Mononuclear cell (primary cell): Measurements from ENCODE around the gene AGAP1. TPM values are rescaled to one million over a fixed set of nuclear protein-coding genes. Genes with fewer than 3 reads are reported as not detected.

Source experiments
- H3K27me3 ChIP-seq: 2 replicates; pipeline ENCODE4 v1.6.0; 2011; ENCODE audit warnings: low read length, control low read depth; ENCODE audit not compliant: insufficient read depth
- H3K4me1 ChIP-seq: 2 replicates; pipeline ENCODE4 v1.5.1; 2011; ENCODE audit warnings: mild to moderate bottlenecking, low read length, control low read depth; ENCODE audit not compliant: insufficient read depth
- H3K4me3 ChIP-seq: 2 replicates; pipeline ENCODE4 v1.5.1; 2011; ENCODE audit warnings: mild to moderate bottlenecking, low read length, moderate library complexity
- H3K9me3 ChIP-seq: 2 replicates; pipeline ENCODE4 v1.5.1; 2011; ENCODE audit warnings: low read depth, mild to moderate bottlenecking, control low read depth, low read length
- total RNA-seq: library from RNA; depleted of rRNA; stranded (reverse); fragments of >200 nt; gene quantifications from one replicate; pipeline ENCODE4 v1.2.3, GENCODE V29; 2012

AGAP1 gene
- total RNA-seq, 1 donor: 2.7 TPM

DNA sequence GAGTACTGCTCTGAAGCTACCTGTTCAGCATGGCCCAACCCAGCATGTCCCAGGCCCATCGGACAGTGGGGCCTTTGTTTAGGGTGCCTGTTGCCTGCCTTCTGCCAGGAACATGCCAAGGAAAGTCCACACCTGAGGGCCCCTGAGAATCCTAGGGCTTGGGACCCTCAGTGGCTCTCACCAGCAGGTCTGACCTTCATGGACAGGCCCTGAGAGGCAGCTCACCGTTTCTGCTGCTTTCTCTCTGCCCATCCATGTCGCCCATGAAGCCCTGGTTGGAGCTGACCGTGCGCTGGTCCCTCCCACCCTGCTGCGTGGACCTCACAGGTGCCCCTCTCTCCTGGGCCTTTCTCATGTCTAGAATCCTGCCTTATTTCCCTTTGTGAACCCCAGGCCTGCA is 550.3 kb downstream of the AGAP1 start:
- no peaks in the 10 kb centered on the region for H3K9me3 ChIP-seq
- H3K4me1 ChIP-seq: no peaks in the 10 kb centered on the region
- no peaks in the 10 kb centered on the region for H3K27me3 ChIP-seq
- no peak overlapping the region for H3K4me3 ChIP-seq

DNA sequence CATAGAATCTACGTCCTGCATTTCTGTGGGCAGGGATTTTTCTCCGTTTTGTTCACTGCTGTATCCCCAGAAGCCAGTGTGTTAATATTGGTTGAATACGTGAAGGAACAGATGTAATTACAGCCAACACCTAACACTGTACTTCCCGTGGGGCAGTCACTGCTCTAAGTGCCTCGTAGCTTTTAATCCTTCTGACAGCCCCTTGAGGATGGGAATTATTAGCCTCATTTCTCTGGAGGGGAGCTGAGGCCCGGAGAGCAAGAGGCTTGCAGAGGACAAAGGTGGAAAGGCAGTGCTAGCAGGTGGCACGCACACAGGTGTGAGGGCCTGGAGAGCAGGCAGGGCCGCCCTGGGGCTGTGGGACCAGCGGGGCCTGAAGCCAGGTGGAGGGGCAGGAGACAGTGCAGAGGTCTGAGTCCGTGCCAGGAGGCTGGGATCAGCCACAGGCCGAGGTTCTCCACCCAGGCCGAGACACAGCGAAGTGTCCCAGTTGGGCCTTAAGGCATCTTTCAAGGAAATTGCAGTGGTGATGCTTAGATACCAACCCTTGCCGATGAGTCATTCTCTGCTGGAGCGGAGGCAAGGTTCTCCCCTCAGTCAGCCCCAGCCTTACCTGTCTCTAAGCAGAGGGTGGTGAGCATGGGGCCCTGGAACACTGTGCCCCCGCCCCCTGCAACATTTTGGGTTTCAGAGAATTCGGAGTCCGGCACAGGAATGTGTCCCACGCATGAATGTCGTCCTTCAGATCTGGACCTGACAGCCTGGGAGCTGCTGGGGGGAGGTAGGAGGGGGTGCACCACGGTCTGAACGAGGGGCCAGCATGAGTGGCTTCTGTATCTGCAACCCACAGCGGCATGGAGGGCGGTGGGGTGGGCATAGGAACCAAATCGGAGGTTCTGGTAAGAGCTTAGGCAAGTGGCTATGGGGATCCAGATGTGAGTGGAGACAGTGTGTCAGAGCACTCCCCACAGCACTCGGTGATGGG is 551.7 kb downstream of the AGAP1 start:
- Histone ChIP-seq H3K4me1 (no peaks in the 10 kb centered on the region), H3K9me3 (no peaks in the 10 kb centered on the region), H3K27me3 (no peaks in the 10 kb centered on the region), H3K4me3 (no peak overlapping the region)

- Histone ChIP-seq H3K9me3 (no peaks in the 10 kb centered on the region), H3K27me3 (no peaks in the 10 kb centered on the region), H3K4me1 (no peaks in the 10 kb centered on the region), H3K4me3 (no peak overlapping the region)
These were observed 552.9 kb downstream of the AGAP1 start for GRCh38 chr2:236046715-236047114.

GRCh38 chr2:236047176-236047575 is 553.3 kb downstream of the AGAP1 start:
- no peaks in the 10 kb centered on the region for H3K9me3 ChIP-seq
- H3K4me1 ChIP-seq: no peaks in the 10 kb centered on the region
- no peaks in the 10 kb centered on the region for H3K27me3 ChIP-seq
- H3K4me3 ChIP-seq: no peak overlapping the region

- Histone ChIP-seq H3K9me3 (no peaks in the 10 kb centered on the region), H3K4me1 (no peaks in the 10 kb centered on the region), H3K4me3 (no peak overlapping the region), H3K27me3 (no peaks in the 10 kb centered on the region)
These were observed 554.2 kb downstream of the AGAP1 start for GRCh38 chr2:236047886-236048540.

DNA sequence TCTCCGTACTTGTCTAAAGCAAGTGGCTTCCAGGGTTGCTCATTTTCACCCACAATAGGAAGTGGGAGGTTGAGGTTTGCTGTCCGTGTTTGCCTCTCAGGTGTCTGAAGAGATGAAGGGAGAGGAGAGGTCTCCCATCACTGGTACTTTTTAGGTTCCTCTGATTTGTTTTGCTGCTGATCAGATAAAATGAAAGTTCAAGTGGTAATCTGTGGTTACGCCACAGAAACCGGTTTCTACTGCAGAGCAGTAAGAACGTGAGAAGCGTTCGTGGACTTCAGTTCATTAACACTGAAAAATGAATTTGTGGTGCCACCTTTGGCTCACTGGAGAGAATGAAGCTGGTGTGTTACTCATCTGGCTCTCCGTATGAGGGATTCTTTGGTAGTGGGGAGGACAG is 556.1 kb downstream of the AGAP1 start:
- no peaks in the 10 kb centered on the region for H3K9me3 ChIP-seq
- no peak overlapping the region for H3K4me3 ChIP-seq
- H3K27me3 ChIP-seq: no peaks in the 10 kb centered on the region
- no peaks in the 10 kb centered on the region for H3K4me1 ChIP-seq

- Histone ChIP-seq H3K27me3 (no peaks in the 10 kb centered on the region), H3K4me1 (no peaks in the 10 kb centered on the region)
These were observed 557.5 kb downstream of the AGAP1 start for GRCh38 chr2:236051351-236051750.

GRCh38 chr2:236051806-236052205 is 558.0 kb downstream of the AGAP1 start:
- Histone ChIP-seq H3K9me3 (no peaks in the 10 kb centered on the region), H3K4me3 (no peak overlapping the region), H3K27me3 (no peaks in the 10 kb centered on the region), H3K4me1 (no peaks in the 10 kb centered on the region)

More at GRCh38 chr2:236051351-236051750, 557.5 kb downstream of the AGAP1 start:
- Histone ChIP-seq H3K4me3 (no peak overlapping the region), H3K9me3 (no peaks in the 10 kb centered on the region)

DNA sequence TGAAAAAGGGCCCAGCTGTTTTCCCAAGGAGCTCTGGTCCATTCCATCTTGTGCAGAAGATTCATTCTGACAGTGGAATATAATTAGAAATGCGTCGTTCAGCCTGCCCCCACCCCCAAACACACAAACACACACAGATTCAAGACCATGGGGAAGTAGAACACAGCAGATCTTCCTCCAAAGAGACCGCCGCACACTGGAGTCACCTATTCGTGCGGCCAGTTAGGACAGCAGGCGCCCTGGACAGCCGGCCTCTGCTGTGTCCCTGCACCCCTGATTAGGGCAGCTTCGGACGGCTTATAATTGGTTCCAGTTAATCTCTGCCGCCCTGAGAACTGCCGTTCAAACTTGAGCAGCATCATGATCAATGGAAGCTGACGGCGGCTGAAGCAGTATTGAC is 558.4 kb downstream of the AGAP1 start:
- Histone ChIP-seq H3K4me3 (no peak overlapping the region), H3K9me3 (no peaks in the 10 kb centered on the region), H3K27me3 (no peaks in the 10 kb centered on the region), H3K4me1 (no peaks in the 10 kb centered on the region)

GRCh38 chr2:236052926-236053821 is 559.3 kb downstream of the AGAP1 start:
- no peak overlapping the region for H3K4me3 ChIP-seq
- H3K27me3 ChIP-seq: no peaks in the 10 kb centered on the region
- H3K9me3 ChIP-seq: no peaks in the 10 kb centered on the region
- no peaks in the 10 kb centered on the region for H3K4me1 ChIP-seq

- H3K4me1 ChIP-seq: no peaks in the 10 kb centered on the region
- no peaks in the 10 kb centered on the region for H3K9me3 ChIP-seq
- no peak overlapping the region for H3K4me3 ChIP-seq
- H3K27me3 ChIP-seq: no peaks in the 10 kb centered on the region
These were observed 560.3 kb downstream of the AGAP1 start for GRCh38 chr2:236054125-236054524.

DNA sequence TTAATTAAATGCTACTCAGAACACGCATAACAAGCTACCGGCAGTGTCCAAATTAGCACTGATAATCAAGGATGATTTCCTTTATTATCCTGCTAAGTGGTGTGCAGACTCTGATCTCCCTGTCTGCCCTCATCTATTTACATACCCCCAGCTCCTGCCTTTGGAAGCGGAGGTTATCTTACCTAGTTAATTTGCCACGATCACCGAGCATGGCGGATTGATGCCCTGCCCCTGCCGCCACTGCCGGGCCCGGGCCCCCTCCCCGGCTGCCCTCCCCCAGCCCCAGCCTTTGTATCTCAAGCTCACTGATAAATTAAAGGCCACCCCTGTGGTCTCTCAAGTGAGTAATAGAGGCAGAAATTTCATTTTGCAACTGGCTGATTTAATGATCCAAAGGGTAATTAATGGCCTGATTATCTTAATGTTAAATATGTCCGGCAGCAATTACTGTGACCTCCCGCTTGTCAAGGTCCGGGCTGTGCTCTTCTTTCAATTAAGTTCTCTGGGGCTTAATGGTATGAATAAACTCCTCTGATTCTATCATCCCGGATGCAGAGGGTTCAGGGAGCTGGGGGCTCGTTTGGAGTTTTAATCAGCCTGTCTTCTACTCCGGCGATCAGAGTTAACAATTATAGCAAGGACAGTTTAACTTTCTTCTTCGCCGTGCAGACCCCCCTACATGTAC is 560.9 kb downstream of the AGAP1 start:
- no peaks in the 10 kb centered on the region for H3K9me3 ChIP-seq
- H3K4me1 ChIP-seq: no peaks in the 10 kb centered on the region
- H3K4me3 ChIP-seq: no peak overlapping the region
- no peaks in the 10 kb centered on the region for H3K27me3 ChIP-seq

- Histone ChIP-seq H3K4me3 (no peak overlapping the region), H3K4me1 (no peaks in the 10 kb centered on the region), H3K27me3 (no peaks in the 10 kb centered on the region), H3K9me3 (no peaks in the 10 kb centered on the region)
These were observed 561.6 kb downstream of the AGAP1 start for GRCh38 chr2:236055471-236055870.

- no peaks in the 10 kb centered on the region for H3K27me3 ChIP-seq
These were observed 562.3 kb downstream of the AGAP1 start for GRCh38 chr2:236056141-236056540.

More at GRCh38 chr2:236056141-236056540, 562.3 kb downstream of the AGAP1 start:
- no peak overlapping the region for H3K4me3 ChIP-seq
- H3K4me1 ChIP-seq: no peaks in the 10 kb centered on the region
- no peaks in the 10 kb centered on the region for H3K9me3 ChIP-seq
